ENCODE results near the gene ZNF107. TPM values are rescaled to one million over a fixed set of nuclear protein-coding genes. Genes with fewer than 3 reads are reported as not detected.
A peak's percentile ranks its signal among the peaks of the same experiment; 100 is the strongest.

The ZNF107 gene
- total RNA-seq, 2 donors from 2014 or later, result 13.0 to 13.5 TPM

DNA sequence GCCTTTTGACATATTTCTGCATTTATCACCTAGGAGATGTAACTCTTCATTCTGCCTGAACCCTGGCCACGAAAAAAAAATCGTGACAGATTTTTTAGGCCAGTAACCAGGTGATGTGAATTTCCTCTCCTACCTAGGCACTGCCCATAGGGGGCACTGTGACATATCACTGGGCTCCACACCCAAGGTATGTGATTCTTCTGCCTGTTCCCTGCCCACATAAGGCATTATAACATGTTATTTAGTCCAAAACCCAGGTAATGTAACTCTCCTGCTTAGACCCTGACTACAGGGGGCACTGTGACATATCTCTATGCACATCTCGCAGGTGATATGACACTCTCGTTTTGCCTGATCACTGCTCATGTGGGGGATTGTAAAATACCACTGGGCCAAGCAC is 29.5 kb upstream of the ZNF107 start:
- Mint-ChIP-seq H3K4me3 (no peak overlapping the region), H3K27me3 (no peaks in the 10 kb centered on the region), H3K27ac (no peak overlapping the region), H3K4me1 (peaks cover 2% of the 10 kb centered on the region), H3K36me3 (ENCODE audit: low read depth) (no peaks in the 10 kb centered on the region)
- ATAC-seq, result peak; percentile 23
- H3K9me3 ChIP-seq (ENCODE audit: control insufficient read depth, low read length, poor library complexity, severe bottlenecking), result no peaks in the 10 kb centered on the region
- DNase-seq, result no peak

DNA sequence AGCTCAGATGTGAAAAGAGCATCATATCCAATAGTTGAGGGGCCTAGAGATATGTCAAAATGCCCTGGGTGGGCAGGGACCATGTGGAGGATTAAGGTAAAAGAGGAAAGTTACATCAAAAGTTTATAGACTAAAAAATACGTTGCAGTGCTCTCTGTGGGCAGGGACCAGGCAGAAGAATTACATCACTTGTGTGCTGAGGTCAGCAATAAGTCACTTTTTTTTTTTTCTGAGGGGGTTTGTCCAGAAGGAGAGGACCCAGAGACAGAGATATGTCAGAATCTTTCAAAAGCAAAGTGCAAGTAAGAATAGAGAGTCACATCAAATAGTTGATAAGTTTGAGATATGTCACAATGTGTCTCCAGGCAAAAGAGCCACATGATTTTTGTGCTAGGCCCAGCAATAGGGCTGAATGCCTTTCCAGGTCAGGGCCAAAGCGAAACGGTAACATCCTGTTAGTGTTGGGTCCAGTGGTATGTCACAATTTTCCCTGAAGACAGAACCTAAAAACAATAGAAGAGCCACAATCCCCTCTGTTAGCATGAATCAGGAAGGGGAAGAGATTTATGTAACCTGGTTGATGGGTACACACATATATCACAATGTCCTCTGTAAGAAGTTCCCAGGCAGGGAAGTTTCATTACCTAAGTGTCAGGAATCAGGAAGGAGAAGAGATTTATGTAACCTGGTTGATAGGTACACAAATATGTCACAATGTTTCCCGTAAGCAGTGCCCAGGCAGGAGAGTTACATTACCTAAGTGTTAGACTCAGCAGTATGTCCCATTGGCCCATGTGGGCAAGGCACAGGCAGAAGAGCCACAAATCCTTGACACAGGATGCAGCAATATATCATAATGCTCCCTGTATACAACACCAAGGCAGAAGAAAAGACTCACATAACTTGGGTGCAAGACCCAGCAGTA is 28.1 kb upstream of the ZNF107 start:
- H3K36me3 Mint-ChIP-seq (ENCODE audit: low read depth), result no peaks in the 10 kb centered on the region
- H3K4me1 Mint-ChIP-seq, result peaks cover 2% of the 10 kb centered on the region
- no peak overlapping the region for H3K27ac Mint-ChIP-seq

DNA sequence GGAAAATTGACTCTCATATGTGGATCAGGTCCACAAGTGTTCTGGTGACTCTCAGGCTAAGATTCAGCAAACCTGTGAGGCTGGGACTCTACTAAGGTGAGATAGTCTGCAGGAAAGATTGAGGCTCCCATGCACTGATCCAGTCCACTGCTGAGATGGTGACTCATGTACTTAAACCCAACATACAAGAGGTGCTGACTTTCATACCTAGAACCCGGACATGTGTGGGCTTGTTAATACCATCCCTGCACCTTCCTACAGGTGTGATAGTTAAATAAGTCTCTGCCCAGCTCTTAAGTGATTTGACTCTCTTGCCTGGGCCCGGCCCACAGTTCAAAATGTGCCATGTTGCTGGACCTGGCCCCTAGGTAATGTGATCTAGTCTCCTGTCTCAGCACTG is 27.1 kb upstream of the ZNF107 start:
- H3K27ac Mint-ChIP-seq, result no peak overlapping the region

More for the DNA sequence above, 28.1 kb upstream of the ZNF107 start:
- ATAC-seq, result no peak
- no peaks in the 10 kb centered on the region for H3K27me3 Mint-ChIP-seq
- H3K4me3 Mint-ChIP-seq, result no peak overlapping the region
- H3K9me3 ChIP-seq (ENCODE audit: control insufficient read depth, low read length, poor library complexity, severe bottlenecking), result no peaks in the 10 kb centered on the region
- DNase-seq, result no peak

DNA sequence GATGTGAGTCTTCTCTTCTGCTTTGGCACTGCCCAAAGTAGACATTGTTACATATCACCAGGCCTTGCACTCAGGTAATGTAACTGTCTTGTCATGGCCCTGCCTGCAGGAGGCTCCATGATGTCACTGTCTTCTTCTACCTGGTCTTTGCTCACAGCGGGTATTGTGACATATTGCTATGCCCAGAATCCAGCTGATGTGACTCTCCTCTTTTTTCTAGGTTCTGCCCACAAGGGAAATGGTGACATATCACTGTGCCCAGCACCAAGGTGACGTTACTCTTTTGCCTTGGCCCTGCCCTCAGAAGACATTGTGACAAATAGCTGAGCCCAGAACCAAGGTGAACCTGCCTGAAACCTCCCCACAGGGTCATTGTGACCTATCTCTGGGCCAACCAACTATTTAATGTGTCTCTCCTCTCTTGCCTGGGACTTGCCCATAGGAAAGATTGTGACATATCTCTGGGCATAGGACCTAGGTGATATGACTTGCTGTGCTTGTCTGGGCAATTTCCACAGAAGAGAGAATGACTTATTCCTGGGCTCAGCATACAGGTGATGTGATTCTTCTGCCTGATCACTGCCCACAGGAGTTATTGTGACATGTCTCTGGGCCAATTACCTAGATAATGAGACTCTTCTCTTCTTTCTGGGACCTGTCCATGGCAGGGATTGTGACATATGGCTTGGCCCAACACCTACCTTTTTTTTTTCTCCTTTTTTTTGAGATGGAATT is 26.5 kb upstream of the ZNF107 start:
- Mint-ChIP-seq H3K4me3 (no peak overlapping the region), H3K27ac (peak overlapping the region; percentile 6), H3K27me3 (no peaks in the 10 kb centered on the region), H3K36me3 (ENCODE audit: low read depth) (no peaks in the 10 kb centered on the region), H3K4me1 (peaks cover 2% of the 10 kb centered on the region)
- peak; percentile 54 for ATAC-seq
- DNase-seq, result no peak
- H3K9me3 ChIP-seq (ENCODE audit: control insufficient read depth, low read length, poor library complexity, severe bottlenecking), result no peaks in the 10 kb centered on the region

More for the DNA sequence above, 27.1 kb upstream of the ZNF107 start:
- Mint-ChIP-seq H3K4me3 (no peak overlapping the region), H3K36me3 (ENCODE audit: low read depth) (no peaks in the 10 kb centered on the region), H3K4me1 (peaks cover 2% of the 10 kb centered on the region), H3K27me3 (no peaks in the 10 kb centered on the region)
- H3K9me3 ChIP-seq (ENCODE audit: control insufficient read depth, low read length, poor library complexity, severe bottlenecking), result no peaks in the 10 kb centered on the region
- DNase-seq, result no peak
- no peak for ATAC-seq

DNA sequence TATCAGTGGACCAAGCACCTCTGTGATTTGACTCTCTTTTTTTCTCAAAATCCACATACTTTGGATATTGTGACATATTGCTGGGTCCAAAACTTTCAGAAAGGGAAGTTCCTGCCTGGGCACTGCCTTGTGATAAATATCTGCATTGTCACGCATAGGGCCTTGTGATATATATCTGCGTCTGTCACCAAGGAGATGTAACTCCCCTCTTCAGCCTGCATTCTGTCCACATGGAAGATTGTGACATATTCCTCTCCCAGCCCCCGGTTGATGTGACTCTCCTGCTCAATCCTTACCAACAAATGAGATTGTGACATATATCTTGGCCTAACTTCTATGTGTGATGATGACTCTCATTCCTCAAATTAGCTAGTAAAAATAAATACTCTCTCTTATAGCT is 25.4 kb upstream of the ZNF107 start:
- H3K4me1 Mint-ChIP-seq, result peaks cover 2% of the 10 kb centered on the region
- DNase-seq (no peak), ATAC-seq (no peak)
- H3K9me3 ChIP-seq (ENCODE audit: control insufficient read depth, low read length, poor library complexity, severe bottlenecking), result no peaks in the 10 kb centered on the region
- no peaks in the 10 kb centered on the region for H3K36me3 Mint-ChIP-seq (ENCODE audit: low read depth)
- no peak overlapping the region for H3K4me3 Mint-ChIP-seq
- no peaks in the 10 kb centered on the region for H3K27me3 Mint-ChIP-seq
- no peak overlapping the region for H3K27ac Mint-ChIP-seq

DNA sequence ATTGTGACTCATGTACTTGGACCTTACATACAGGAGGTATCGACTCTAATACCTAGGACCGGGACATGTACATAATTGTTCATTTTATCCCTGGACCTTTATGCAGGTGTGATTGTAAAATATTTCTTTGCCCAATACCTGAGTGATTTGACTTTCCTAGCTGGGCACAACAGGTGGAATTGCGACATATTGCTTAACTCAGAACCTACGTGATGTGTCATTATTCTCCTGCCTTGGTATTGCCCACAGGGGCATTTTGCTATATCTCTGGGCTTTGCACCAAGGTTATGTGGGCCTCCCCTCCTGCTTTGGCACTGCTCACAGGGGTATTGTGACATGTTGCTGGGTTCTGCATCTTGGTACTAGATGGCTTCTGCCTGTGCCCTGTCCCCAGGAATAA is 23.9 kb upstream of the ZNF107 start:
- no peaks in the 10 kb centered on the region for H3K9me3 ChIP-seq (ENCODE audit: control insufficient read depth, low read length, poor library complexity, severe bottlenecking)
- ATAC-seq, result no peak
- Mint-ChIP-seq H3K4me3 (no peak overlapping the region), H3K27ac (no peak overlapping the region), H3K36me3 (ENCODE audit: low read depth) (no peaks in the 10 kb centered on the region), H3K27me3 (no peaks in the 10 kb centered on the region), H3K4me1 (peaks cover 2% of the 10 kb centered on the region)
- DNase-seq, result no peak

DNA sequence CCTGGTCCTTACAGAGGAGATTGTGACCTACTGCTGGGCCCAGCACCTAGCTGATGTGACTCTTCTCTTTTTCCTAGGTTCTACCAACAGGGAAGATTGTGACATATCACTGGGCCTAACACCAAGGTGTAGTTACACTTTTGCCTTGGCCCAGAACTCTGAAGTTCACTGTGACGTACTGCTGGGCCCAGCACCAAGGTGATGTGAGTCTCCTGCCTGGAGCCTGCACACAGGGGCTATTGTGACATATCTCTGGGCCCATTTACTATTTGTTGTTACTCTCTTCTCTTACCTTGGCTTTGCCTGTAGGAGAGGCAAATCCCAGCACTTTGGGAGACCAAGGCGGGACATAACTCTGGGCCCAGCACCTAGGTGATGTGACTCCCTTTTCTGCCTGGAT is 23.1 kb upstream of the ZNF107 start:
- no peaks in the 10 kb centered on the region for H3K27me3 Mint-ChIP-seq
- H3K9me3 ChIP-seq (ENCODE audit: control insufficient read depth, low read length, poor library complexity, severe bottlenecking), result no peaks in the 10 kb centered on the region
- DNase-seq (no peak), ATAC-seq (no peak)
- H3K27ac Mint-ChIP-seq, result no peak overlapping the region
- H3K4me1 Mint-ChIP-seq, result peaks cover 2% of the 10 kb centered on the region
- no peak overlapping the region for H3K4me3 Mint-ChIP-seq
- no peaks in the 10 kb centered on the region for H3K36me3 Mint-ChIP-seq (ENCODE audit: low read depth)

DNA sequence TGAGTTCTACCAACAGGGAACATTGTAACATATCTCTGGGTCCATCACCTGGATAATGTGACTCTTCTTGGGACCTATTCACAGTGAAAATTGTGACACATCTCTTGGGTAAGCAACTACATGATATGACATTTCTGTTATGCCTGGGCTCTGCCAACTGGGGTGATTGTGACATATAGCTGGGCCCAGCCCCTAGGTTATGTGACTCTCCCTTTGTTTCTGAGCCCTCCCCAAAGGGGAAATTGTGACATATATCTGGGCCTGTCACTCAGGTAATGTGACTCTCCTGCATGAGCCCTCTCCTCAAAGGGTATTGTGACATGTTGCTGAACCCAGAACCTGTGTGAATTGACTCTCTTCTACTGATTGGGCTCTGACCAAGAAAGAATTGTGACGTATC is 22.4 kb upstream of the ZNF107 start:
- H3K9me3 ChIP-seq (ENCODE audit: control insufficient read depth, low read length, poor library complexity, severe bottlenecking), result no peaks in the 10 kb centered on the region
- Mint-ChIP-seq H3K4me1 (peaks cover 2% of the 10 kb centered on the region), H3K27ac (no peak overlapping the region), H3K27me3 (no peaks in the 10 kb centered on the region), H3K36me3 (ENCODE audit: low read depth) (no peaks in the 10 kb centered on the region), H3K4me3 (no peak overlapping the region)
- no peak for ATAC-seq
- no peak for DNase-seq

DNA sequence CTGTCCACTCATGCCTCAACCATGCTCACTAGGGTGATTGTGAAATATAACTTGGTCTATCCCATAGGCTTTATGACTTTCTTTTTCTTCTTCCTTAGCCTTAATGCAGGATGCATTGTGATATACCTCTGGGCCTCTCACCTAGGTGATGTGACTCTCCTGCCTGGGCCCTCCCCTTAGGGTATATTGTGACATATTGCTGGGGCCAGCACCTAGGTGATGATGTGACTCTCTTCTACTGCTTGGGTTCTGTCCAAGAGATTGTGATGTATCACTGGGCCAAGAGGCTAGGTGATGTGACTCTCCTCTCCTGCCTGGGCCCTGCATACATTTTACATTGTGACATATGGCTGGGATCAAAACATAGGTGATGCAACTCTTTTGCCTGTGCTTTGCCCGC is 14.7 kb upstream of the ZNF107 start:
- no peak overlapping the region for H3K27ac Mint-ChIP-seq
- no peaks in the 10 kb centered on the region for H3K27me3 Mint-ChIP-seq
- H3K4me3 Mint-ChIP-seq, result no peak overlapping the region
- ATAC-seq, result no peak
- no peak for DNase-seq
- H3K36me3 Mint-ChIP-seq (ENCODE audit: low read depth), result no peaks in the 10 kb centered on the region
- H3K9me3 ChIP-seq (ENCODE audit: control insufficient read depth, low read length, poor library complexity, severe bottlenecking), result no peaks in the 10 kb centered on the region
- no peaks in the 10 kb centered on the region for H3K4me1 Mint-ChIP-seq

DNA sequence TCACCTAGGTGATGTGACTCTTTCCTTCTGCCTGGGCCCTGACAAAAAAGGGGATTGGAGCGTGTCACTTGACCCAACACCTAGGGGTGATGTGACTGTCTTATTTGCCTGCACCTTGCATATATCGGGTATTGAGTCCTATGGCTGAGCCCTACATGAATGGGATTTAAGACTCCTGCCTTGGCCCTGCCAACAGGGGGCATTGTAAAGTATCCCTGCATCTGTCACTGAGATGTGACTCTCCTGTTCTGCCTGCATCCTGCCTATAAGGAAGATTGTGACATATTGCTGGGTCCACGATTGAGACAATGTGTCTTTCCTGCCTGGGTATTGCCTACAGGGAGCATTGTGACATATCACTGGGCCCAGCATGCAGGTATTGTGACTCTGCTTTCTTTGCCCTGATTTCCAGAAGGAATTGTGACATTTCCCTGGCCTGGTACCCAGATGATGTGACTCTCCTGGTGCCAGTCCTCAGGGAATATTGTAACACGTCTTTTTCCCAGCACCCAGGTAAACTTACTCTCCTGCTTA is 14.2 kb upstream of the ZNF107 start:
- H3K27me3 Mint-ChIP-seq, result no peaks in the 10 kb centered on the region
- DNase-seq (no peak), ATAC-seq (no peak)
- no peaks in the 10 kb centered on the region for H3K9me3 ChIP-seq (ENCODE audit: control insufficient read depth, low read length, poor library complexity, severe bottlenecking)
- no peaks in the 10 kb centered on the region for H3K36me3 Mint-ChIP-seq (ENCODE audit: low read depth)
- H3K4me1 Mint-ChIP-seq, result no peaks in the 10 kb centered on the region
- no peak overlapping the region for H3K4me3 Mint-ChIP-seq
- H3K27ac Mint-ChIP-seq, result no peak overlapping the region

DNA sequence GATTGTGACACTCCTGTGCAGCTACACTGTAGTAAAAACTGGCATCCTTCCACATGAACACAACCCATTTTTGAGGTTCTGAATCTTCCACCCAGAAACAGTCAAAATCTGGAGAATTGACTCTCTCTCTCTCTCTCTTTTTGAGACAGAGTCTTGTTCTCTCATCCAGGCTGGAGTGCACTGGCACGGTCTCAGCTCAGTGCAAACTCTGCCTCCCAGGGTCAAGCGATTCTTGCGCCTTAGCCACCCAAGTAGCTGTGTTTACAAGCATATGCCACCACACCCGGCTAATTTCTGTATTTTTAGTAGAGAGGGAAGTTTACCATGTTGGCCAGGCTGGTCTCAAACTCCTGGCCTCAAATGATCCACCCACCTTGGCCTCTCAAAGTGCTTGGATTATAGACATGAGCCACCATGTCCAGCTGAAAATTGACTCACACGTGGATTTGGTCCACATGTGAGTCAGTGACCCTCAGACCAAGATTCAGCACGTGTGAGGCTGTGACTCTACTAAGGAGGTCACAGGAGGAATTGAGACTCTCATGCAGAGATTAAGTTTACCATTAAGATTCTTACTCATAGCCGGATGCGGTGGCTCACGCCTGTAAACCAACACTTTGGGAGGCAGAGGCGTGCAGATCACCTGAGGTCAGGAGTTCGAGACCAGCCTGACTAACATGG is 12.1 kb upstream of the ZNF107 start:
- DNase-seq (no peak), ATAC-seq (no peak)
- Mint-ChIP-seq H3K4me3 (no peak overlapping the region), H3K36me3 (ENCODE audit: low read depth) (no peaks in the 10 kb centered on the region), H3K27me3 (no peaks in the 10 kb centered on the region), H3K4me1 (no peaks in the 10 kb centered on the region), H3K27ac (no peak overlapping the region)
- H3K9me3 ChIP-seq (ENCODE audit: control insufficient read depth, low read length, poor library complexity, severe bottlenecking), result no peaks in the 10 kb centered on the region

DNA sequence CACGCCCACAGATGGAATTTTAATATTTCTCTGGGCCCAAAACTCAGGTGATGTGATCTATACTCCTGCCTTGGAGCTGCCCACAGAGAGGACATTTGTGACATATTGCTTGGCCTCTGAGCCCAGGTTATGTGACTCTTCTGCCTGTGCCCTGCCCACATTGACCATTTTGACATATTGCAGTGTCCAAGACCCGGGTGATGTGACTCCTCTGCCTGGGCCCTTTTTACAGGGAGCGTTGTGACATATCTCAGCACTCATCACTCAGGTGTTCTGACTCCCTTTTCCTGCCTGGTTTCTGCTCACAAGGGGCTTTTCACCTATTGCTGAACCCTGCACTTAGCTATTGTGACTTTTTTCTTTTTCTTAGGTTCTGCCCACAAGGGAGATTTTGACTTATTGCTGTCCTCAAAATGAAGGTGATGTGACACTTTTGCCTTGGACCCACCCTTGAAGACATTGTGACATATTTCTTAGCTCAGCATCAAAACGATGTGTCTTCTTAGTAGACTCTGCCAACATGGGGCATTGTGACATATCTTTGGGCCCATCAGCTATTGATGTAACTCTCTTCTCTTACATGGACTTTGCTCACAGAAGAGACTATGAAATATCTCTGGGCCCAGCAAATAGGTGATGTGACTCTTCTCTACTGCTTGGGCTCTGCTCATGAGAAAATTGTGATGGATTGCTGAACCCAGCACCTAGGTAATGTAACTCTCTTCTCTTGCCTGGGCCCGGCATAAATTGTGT is 11.0 kb upstream of the ZNF107 start:
- no peaks in the 10 kb centered on the region for H3K4me1 Mint-ChIP-seq
- no peak overlapping the region for H3K27ac Mint-ChIP-seq
- no peak for ATAC-seq

More for the DNA sequence above, 11.0 kb upstream of the ZNF107 start:
- no peaks in the 10 kb centered on the region for H3K9me3 ChIP-seq (ENCODE audit: control insufficient read depth, low read length, poor library complexity, severe bottlenecking)
- no peaks in the 10 kb centered on the region for H3K27me3 Mint-ChIP-seq
- H3K36me3 Mint-ChIP-seq (ENCODE audit: low read depth), result no peaks in the 10 kb centered on the region
- H3K4me3 Mint-ChIP-seq, result no peak overlapping the region
- DNase-seq, result no peak
